HepG2 (cell line): ENCODE results near the gene ALG9. TPM values are rescaled to one million over a fixed set of nuclear protein-coding genes. Genes with fewer than 3 reads are reported as not detected.

Experiments
- ATAC-seq: fragments of 200-7000 bp; cut with Tn5 transposase; 3 replicates; pipeline ENCODE4 v1.9.1; 2020; ENCODE audit warnings: mild to moderate bottlenecking, moderate library complexity
- BruUV-seq: library from RNA; stranded (reverse); fragments of 400-500 nt; replicated peaks from 2 replicates; lab custom pipeline; 2021; lab: Mats Ljungman, UMichigan
- CTCF ChIA-PET: fragments of 300-600 bp; formaldehyde crosslinking; extraction: SDS; loops from one replicate; lab custom pipeline; 2021; ENCODE audit warnings: low total read pairs, inconsistent platforms, low intra/inter-chr PET ratio; lab: Yijun Ruan, JAX
- POLR2A ChIA-PET: fragments of 350-600 bp; sonication (Branson Sonifier 250); formaldehyde crosslinking; loops from one replicate; lab custom pipeline; 2020; ENCODE audit warnings: antibody characterized with exemption, inconsistent platforms; lab: Yijun Ruan, JAX
- DNase-seq: peaks from one replicate; pipeline ENCODE4 v3.0.0-alpha.2; 2015; ENCODE audit warnings: low spot score
- FAIRE-seq: peaks from 3 replicates; lab custom pipeline; 2011; peaks lifted over from hg19 to GRCh38; lab: Jason Lieb, UNC
- H2AFZ ChIP-seq: one replicate; pipeline ENCODE4 v1.6.1; 2011; ENCODE audit warnings: low read length, inconsistent platforms
- H3K27ac ChIP-seq: fragments of 300-600 bp; 3 replicates; pipeline ENCODE4 v1.8.0; 2011; ENCODE audit warnings: mixed run types, mild to moderate bottlenecking, mixed read lengths, low read length, inconsistent platforms; ENCODE audit not compliant: insufficient read depth; ENCODE audit errors: extremely low read length
- H3K27me3 ChIP-seq, 2 experiments: fragments of 200-600 bp in 1 of 2; 2 replicates in 1 of 2; 3 replicates in 1 of 2; pipeline versions ENCODE4 v1.6.0 to v1.8.0; 2011; ENCODE audit warnings: low read length in 2 of 2, mild to moderate bottlenecking in 2 of 2, moderate library complexity in 2 of 2, inconsistent platforms in 1 of 2; ENCODE audit not compliant: insufficient read depth in 2 of 2, control insufficient read depth in 1 of 2
- H3K36me3 ChIP-seq, 2 experiments: fragments of 200-600 bp in 1 of 2; replicated peaks in 1 of 2; 2 replicates in 1 of 2; 3 replicates in 1 of 2; pipeline versions ENCODE4 v1.5.1 to v1.8.0; 2011; ENCODE audit warnings: low read length in 2 of 2, inconsistent platforms in 1 of 2; ENCODE audit not compliant: insufficient read depth in 2 of 2, control insufficient read depth in 1 of 2
- H3K4me1 ChIP-seq: 2 replicates; pipeline ENCODE4 v1.5.1; 2012; ENCODE audit warnings: low read length, inconsistent platforms; ENCODE audit not compliant: insufficient read depth
- H3K4me2 ChIP-seq: 2 replicates; pipeline ENCODE4 v1.6.0; 2011; ENCODE audit warnings: low read depth, low read length, inconsistent platforms
- H3K4me3 ChIP-seq, 3 experiments: fragments of 200-600 bp in 1 of 3; sonication (generic), shearing (Covaris generic) in 1 of 3; replicated peaks in 1 of 3; 2 replicates each; pipeline ENCODE4 v1.5.1; 2011 to 2016; ENCODE audit warnings: low read length in 3 of 3, inconsistent platforms in 2 of 3, low read depth in 2 of 3, mild to moderate bottlenecking in 2 of 3, control low read depth in 1 of 3, mixed read lengths in 1 of 3; ENCODE audit not compliant: insufficient read depth in 1 of 3
- H3K79me2 ChIP-seq: one replicate; pipeline ENCODE4 v1.6.1; 2011; ENCODE audit warnings: low read length, inconsistent platforms; ENCODE audit not compliant: insufficient read depth
- H3K9ac ChIP-seq: 2 replicates; pipeline ENCODE4 v1.6.0; 2011; ENCODE audit warnings: mild to moderate bottlenecking, low read depth, low read length, inconsistent platforms; ENCODE audit not compliant: insufficient read depth
- H3K9me3 ChIP-seq: 2 replicates; pipeline ENCODE4 v1.5.1; 2012; ENCODE audit warnings: mild to moderate bottlenecking, low read length
- H4K20me1 ChIP-seq: 2 replicates; pipeline ENCODE4 v1.6.0; 2011; ENCODE audit warnings: inconsistent platforms, mild to moderate bottlenecking, low read length, moderate library complexity; ENCODE audit not compliant: insufficient read depth
- ADNP ChIP-seq: sonication (generic); formaldehyde crosslinking; IDR thresholded peaks from 2 replicates; pipeline ENCODE4 v1.4.0; 2020; ENCODE audit warnings: missing genetic modification reagents
- CENPX ChIP-seq: sonication (generic); formaldehyde crosslinking; IDR thresholded peaks from 2 replicates; pipeline ENCODE4 v1.9.0; 2021; ENCODE audit warnings: mild to moderate bottlenecking, missing genetic modification reagents, moderate library complexity
- GATAD1 ChIP-seq: IDR thresholded peaks from 2 replicates; pipeline ENCODE4 v1.6.1; 2016; ENCODE audit warnings: missing genetic modification reagents, missing compliant biosample characterization
- GLI4 ChIP-seq: sonication (generic); formaldehyde crosslinking; IDR thresholded peaks from 2 replicates; pipeline ENCODE4 v1.5.1; 2020; ENCODE audit warnings: missing genetic modification reagents, mild to moderate bottlenecking, moderate library complexity, borderline replicate concordance
- PHF8 ChIP-seq: sonication (generic); formaldehyde crosslinking; IDR thresholded peaks from 2 replicates; pipeline ENCODE4 v1.5.0; 2020; ENCODE audit warnings: missing genetic modification reagents
- SNAPC2 ChIP-seq: sonication (generic); formaldehyde crosslinking; IDR thresholded peaks from 2 replicates; pipeline ENCODE4 v1.8.1; 2022; ENCODE audit warnings: mild to moderate bottlenecking, missing genetic modification reagents
- TAF15 ChIP-seq: fragments of 200-400 bp; formaldehyde crosslinking; IDR thresholded peaks from one replicate; pipeline ENCODE4 v1.6.1; 2018; ENCODE audit warnings: mild to moderate bottlenecking, low read depth, low read length; ENCODE audit not compliant: poor library complexity, severe bottlenecking
- ZBTB38 ChIP-seq: sonication (generic); formaldehyde crosslinking; IDR thresholded peaks from 2 replicates; pipeline ENCODE4 v1.5.1; 2020; ENCODE audit warnings: mild to moderate bottlenecking, missing genetic modification reagents
- ZNF296 ChIP-seq: sonication (generic); formaldehyde crosslinking; conservative IDR thresholded peaks from 2 replicates; pipeline ENCODE4 v1.5.0; 2020; ENCODE audit warnings: mild to moderate bottlenecking, missing genetic modification reagents
- ZNF331 ChIP-seq: sonication (generic); formaldehyde crosslinking; IDR thresholded peaks from 2 replicates; pipeline ENCODE4 v1.4.0; 2020; ENCODE audit warnings: missing genetic modification reagents
- ZNF879 ChIP-seq: sonication (generic); formaldehyde crosslinking; IDR thresholded peaks from 2 replicates; pipeline ENCODE4 v1.8.1; 2023; ENCODE audit warnings: missing genetic modification reagents
- WGBS: methylation state at CpG from one replicate; pipeline ENCODE4 v1.1.6; 2017; ENCODE audit warnings: low lambda C conversion rate; 5-methylcytosine and 5-hydroxymethylcytosine counted together
- in situ Hi-C: cut with HindIII; loops from 2 replicates; pipeline ENCODE4 v1.10.0; 2017; ENCODE audit warnings: low pct_unique_long_range_greater_than_20kb; ENCODE audit not compliant: extremely low pct_ligation_motif_present
- intact Hi-C: fragments of 100-400 bp; cut with micrococcal nuclease; formaldehyde crosslinking; loops from one replicate; pipeline ENCODE4 v1.10.0; 2022; ENCODE audit not compliant: unreplicated experiment
- polyA plus RNA-seq, 8 experiments: library from polyadenylated mRNA; depleted of rRNA in 3 of 8; stranded (reverse) in 7 of 8; unstranded in 1 of 8; fragments of >200 nt; fragmentation: Illumina TruSeq in 4 of 8; extraction: Trizol in 4 of 8; gene quantifications; 2 replicates each; pipeline versions ENCODE4 v1.2.1 to v1.2.3, GENCODE V29; 2011 to 2016; ENCODE audit warnings: low read depth in 4 of 8, missing spikeins in 1 of 8, mixed read lengths in 1 of 8; ENCODE audit not compliant: insufficient read depth in 1 of 8
- total RNA-seq, 5 experiments: library from RNA; depleted of rRNA; stranded (reverse); fragments of >200 nt; fragmentation: Illumina TruSeq; extraction: Trizol; gene quantifications; 2 replicates each; pipeline ENCODE4 v1.2.3, GENCODE V29; 2016; ENCODE audit warnings: low read depth in 1 of 5
- TF ChIP-seq, protein P1 (sequence below): sonication (generic); formaldehyde crosslinking; IDR thresholded peaks from 2 replicates; pipeline ENCODE4 v1.4.0; 2020; ENCODE audit warnings: missing genetic modification reagents

The ALG9 gene
- total and polyA plus RNA-seq, 2 of the 13 experiments (the other 11 are each of a cell fraction or from before 2014, with no cell fraction given) = 39.4 to 40.6 TPM

GRCh38 chr11:111836162-111836561 is 35.2 kb downstream of the ALG9 start:
- BruUV-seq = no TSS peak
- CTCF ChIA-PET = no interaction called here
- ATAC-seq (no peak), DNase-seq (no peak), FAIRE-seq (no peak)
- no peak overlapping the region for H2AFZ ChIP-seq
- WGBS = 96% methylated on average over 1 of the region's 1 CpG
- intact Hi-C loops (no loop called here), in situ Hi-C loops (loop anchor here (10.0 kb wide), 1 partner anchor 381 kb away; no protein-coding TSS in a partner anchor)
- H3K9ac ChIP-seq = no peak overlapping the region
- no peaks in the 10 kb centered on the region for H3K9me3 ChIP-seq
- no peak overlapping the region for H3K4me3 ChIP-seq
- POLR2A ChIA-PET = no interaction called here
- H4K20me1 ChIP-seq = no peaks in the 10 kb centered on the region
- peaks cover 3 to 30% of the 10 kb centered on the region in 2 experiments for H3K36me3 ChIP-seq
- H3K79me2 ChIP-seq = no peaks in the 10 kb centered on the region
- H3K4me1 ChIP-seq = peaks cover 34% of the 10 kb centered on the region
- no peak overlapping the region for H3K27ac ChIP-seq
- TF ChIP-seq ZNF296 (CRISPR knock-in tag) (no peak), ZNF879 (no peak), GLI4 (CRISPR knock-in tag) (no peak), PHF8 (CRISPR knock-in tag) (no peak), SNAPC2 (CRISPR knock-in tag) (no peak), ZNF331 (no peak), TAF15 (no peak), GATAD1 (CRISPR knock-in tag) (no peak), ZBTB38 (CRISPR knock-in tag) (no peak), CENPX (CRISPR knock-in tag) (no peak), ADNP (CRISPR knock-in tag) (no peak)
- TF ChIP-seq, protein P1, sequence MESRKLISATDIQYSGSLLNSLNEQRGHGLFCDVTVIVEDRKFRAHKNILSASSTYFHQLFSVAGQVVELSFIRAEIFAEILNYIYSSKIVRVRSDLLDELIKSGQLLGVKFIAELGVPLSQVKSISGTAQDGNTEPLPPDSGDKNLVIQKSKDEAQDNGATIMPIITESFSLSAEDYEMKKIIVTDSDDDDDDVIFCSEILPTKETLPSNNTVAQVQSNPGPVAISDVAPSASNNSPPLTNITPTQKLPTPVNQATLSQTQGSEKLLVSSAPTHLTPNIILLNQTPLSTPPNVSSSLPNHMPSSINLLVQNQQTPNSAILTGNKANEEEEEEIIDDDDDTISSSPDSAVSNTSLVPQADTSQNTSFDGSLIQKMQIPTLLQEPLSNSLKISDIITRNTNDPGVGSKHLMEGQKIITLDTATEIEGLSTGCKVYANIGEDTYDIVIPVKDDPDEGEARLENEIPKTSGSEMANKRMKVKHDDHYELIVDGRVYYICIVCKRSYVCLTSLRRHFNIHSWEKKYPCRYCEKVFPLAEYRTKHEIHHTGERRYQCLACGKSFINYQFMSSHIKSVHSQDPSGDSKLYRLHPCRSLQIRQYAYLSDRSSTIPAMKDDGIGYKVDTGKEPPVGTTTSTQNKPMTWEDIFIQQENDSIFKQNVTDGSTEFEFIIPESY (CRISPR knock-in tag) = no peak
- H3K27me3 ChIP-seq = no peaks in the 10 kb centered on the region
- H3K4me2 ChIP-seq = no peak overlapping the region
